Activated CD4-positive, CD25-positive, alpha-beta regulatory T cell treated with anti-CD3 and anti-CD28 coated beads, Interleukin-2, amount 50 U/mL, for 72 hours (primary cell): ENCODE results near the gene ZNF497.

Source experiments
- DNase-seq: peaks from one replicate; pipeline ENCODE4 v3.0.0; 2021

Gene ZNF497

GRCh38 chr19:58305065-58305931 lies 57.3 kb downstream of the ZNF497 start, which contains the start of gene ERVK3-1:
TSS of gene ERVK3-1 (plus strand) at chr19:58305377. CDS start at chr19:58312169, 6,792 bp downstream.
- DNase-seq, result peak; percentile 91

- no peak for DNase-seq
These were observed 57.8 kb downstream of the ZNF497 start for GRCh38 chr19:58304748-58305064.
